HG03439 (cell line): Measurements from ENCODE around the gene PLEKHM3.
"Not testable (repeated sequence)": the region's sequence is repeated elsewhere in the genome, so short reads cannot be mapped to it uniquely, and the experiment has no call there.

Source experiments
- ATAC-seq: cut with Tn5 transposase; IDR thresholded peaks from one replicate; pipeline ENCODE4 v1.9.1; 2021; ENCODE audit warnings: mild to moderate bottlenecking, moderate library complexity; ENCODE audit not compliant: unreplicated experiment

PLEKHM3 gene

DNA sequence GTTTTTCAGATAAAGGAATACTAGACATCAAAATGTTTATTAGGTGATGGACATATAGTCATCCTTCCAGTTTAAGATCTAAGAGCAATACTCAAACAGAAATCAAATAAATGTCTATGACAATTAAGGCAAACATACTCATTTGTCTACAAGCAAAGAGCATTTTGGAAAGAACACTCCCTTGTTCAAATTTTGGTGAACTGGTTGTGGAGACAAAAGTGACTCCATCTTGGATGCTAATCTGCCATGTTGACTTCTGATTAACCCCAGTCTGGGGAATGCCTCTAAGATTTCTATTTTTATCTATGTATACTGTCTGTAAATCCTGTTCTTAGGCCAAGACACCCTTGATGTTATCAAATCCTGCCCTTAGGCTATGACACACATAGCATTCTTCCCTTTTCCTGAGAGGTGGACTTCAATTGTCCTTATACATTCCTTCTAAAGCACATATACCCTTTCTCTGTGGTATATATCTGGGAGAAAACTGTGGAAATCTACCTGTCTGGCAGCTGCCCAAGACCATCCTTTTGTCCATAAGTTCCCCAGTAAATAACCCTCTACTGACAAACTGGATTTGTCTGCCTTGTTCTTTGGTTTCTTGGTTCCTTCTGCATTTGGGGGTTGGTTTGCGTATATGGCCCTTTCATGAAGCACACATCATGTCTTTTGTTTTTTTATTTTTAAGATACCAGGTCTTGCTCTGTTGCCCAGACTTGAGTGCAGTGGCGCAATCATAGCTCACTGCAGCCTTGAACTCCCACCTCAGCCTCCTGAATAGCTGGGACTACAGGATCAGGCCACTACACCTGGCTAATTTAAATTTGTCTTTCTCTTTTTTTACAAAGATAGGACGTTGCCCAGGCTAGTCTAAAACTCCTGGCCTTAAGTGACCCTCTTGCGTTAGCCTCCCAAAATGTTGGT lies 12.5 kb upstream of the PLEKHM3 start:
- ATAC-seq = no peak

DNA sequence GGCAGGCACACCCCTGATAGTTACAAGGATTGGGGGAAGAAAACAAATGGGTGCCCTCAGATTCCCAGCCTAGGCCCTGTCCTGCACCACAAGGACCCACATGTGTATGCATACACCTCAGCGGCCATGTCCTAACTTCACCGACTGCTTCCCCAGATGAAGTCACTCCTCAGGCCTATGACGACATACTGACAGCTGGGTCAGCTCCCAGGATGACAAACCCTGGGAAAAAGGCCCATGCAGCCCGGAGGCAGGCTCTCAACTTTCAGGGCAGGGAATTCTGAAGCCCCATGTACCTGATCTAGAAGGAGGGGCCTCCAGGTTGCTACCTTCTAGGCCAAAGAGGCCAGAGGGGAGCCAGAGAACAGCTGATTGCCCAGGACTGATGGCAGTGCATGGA lies 11.0 kb upstream of the PLEKHM3 start:
- ATAC-seq = no peak

DNA sequence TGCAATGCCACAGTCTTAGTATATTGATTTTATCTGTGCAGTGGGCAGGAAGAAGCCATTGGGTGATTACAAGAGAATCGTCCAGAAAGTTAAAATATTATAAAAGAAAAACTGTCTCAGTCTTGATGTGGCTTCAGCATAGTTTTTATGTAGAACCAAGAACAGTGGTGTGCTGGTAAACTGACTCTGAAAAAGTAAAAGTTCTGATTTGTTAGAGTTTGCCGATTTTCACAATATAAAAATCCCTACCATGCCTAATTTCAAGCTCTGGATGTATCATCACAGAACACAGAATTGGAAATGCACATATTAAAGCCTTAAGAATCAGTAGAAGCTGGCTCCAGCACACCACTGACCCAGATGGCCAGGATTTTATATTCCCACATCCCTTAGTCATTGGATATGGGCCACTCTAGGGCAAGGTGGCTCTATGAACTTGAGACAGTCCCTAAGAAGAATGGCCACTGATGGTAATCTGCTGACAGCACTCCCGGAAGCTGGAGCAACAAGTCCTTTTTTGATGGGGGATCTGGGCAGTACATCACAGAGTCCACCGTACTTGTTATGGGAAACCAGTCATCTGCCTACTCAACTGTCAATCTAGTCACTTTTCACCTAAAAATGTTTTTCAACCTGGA lies 9.3 kb upstream of the PLEKHM3 start:
- peak; percentile 6 for ATAC-seq

DNA sequence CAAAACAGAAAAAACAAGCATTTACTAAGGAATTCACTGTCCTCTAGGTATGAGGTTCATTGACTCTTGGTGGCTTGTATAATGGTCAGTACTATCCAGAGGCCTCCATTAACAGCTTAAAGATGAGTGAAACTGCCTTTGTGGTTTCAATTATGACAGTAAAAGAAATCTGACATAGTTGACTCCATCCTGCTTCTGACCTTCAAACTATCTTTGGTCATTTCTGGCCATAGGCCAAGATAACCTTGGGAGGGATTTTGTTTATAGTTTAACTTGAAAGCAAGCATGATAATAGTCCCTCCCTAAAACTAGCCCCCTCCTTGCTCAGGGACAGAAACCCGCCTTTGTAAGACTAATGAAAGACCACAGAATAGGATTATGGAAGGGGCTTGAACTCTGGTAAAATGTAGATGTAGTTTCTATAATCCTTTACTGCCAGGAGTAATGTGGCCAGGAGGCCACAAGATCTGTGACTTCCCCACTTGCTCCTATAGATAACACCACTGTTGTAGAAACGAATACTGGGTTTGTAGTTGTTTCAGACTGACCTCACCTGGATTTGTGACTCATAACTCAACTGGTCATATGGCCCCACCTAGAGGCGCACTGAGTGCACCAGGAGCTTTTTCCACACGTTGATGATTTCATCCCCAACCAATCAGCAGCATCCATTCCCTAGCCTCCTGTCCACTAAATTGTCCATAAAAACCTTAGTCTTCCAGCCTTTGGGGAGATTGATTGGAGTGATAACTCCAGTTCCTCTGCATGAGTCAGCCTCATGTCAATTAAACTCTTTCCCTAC lies 8.6 kb upstream of the PLEKHM3 start:
- peak; percentile 95 for ATAC-seq

DNA sequence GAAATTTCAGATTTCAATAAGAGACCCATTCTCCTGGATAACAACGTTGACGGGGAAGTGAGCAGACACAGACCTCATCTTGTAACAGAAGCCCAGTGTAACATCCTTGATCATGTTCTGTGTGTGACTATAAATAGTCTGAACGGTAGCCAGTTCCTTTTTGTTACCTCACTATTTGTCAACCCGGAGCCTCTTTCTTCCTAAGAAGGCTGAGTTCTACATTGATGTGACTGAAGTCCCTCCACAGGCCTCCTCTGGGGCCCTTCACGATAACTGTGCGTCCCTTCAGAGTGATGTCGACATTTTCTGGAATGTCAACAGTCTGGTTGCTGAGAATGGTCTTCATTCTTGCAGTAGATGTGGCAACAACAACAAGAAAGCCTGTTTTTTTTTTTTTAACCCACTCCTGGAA lies 6.3 kb upstream of the PLEKHM3 start:
- ATAC-seq = no peak

DNA sequence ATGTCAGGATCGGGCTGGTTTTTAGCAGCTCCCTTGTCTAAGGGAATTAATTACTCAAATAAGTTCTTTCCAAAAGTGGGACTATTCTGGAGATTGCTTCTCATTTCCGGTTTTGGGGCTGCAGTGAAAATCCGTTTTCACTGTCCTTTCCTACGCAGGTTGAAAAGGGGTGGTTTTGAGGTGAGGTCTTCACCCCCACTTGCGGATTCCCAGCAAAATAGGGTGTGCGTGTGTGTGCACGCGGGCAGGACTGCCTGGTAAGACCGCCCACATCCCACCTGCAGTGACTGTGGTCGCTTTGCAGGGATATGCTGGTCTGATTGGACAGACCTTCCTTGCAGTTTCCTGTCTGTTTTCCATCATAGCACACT lies 472 bp upstream of the PLEKHM3 start:
- ATAC-seq = no peak

DNA sequence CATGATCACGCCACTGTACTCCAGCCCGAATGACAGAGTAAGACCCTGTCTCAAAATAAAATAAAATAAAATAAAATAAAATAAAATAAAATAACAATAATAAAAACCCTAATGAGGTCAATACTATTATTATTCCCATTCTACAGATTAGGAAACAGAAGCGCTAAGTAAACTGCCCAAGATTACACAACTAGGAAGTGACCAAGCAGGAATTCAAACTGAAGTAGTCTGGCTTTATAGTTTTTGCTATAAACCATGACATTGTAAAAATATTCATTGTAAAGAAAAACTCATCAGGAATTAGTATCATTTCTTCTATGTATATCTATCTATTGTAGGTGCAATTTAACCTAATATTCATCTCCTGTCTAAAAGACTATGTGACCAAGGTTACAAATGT lies 1.2 kb downstream of the PLEKHM3 start:
- ATAC-seq = no peak

DNA sequence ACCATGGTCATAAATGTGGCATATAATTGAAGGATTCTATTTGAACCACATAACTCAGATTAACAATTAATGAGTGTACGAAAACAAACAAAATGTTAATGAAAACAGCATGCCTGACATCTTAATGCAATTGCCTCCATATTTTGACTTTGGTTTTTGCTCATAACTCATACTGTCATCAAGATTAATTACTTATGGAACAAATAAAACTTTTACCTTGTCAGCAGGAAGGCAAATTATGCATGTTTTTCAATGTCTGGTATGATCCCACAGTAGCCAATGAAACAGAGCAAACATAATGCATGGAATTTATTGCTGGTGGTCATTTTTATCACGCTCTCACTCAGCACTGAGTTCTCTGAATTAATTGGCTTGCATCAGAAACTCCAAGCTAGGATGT lies 5.1 kb downstream of the PLEKHM3 start:
- ATAC-seq = no peak

DNA sequence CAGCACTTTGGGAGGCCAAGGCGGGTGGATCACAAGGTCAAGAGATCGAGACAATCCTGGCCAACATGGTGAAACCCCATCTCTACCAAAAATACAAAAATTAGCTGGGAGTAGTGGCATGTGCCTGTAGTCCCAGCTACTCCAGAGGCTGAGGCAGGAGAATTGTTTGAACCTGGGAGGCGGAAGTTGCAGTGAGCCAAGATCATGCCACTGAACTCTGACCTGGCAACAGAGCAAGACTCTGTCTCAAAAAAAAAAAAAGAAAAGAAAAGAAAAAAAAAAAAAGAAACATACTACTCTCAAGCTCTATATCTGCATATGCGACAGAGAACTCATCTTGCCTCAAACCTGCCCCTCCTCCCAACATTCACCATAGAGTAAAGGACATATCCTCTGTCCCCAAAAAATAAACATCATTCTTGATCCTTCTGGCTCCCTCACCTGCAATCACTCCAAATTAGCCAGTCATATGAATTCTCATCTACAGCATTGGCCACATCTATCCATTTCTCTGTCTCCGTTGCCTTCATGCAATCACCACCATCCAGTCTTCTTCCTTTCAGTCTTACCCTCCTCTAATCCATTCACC lies 7.1 kb downstream of the PLEKHM3 start:
- not testable (repeated sequence) for ATAC-seq

DNA sequence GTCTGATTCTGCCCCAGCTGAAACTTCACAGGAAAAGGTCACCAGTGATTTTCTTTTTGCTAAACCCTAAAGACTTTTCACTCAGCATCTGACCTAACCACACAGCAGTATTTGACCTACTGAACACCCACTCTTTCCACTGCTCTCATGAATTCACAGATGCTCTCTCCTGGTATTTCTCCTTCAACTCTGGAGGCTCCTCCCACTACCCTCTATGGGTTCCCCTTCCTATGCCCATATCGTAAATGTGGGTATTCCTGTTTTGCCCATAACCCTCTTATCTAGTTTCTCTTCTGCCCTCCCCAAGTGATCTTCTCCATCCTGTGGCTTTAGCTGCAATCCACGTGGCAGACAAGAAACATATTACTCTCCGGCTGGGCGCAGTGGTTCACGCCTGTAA lies 7.6 kb downstream of the PLEKHM3 start:
- no peak for ATAC-seq

DNA sequence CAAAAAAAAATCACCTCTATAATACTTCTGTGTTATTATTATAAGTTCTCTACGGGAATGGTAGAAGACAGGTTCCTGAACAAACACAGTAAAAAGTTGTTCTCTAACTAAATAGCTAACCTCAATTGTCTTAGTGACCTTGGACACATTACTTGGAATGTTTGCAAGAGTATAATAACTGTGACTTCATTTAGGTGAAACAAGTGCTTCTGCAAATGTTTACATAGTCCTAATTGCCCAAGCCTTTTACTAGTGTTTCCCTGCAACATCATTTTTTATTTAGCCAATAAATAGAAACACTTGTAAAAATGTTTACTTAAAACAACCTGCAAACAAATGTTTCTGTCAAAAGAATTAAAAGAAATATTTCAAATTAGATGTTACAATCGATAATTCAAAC lies 9.9 kb downstream of the PLEKHM3 start:
- ATAC-seq = no peak

DNA sequence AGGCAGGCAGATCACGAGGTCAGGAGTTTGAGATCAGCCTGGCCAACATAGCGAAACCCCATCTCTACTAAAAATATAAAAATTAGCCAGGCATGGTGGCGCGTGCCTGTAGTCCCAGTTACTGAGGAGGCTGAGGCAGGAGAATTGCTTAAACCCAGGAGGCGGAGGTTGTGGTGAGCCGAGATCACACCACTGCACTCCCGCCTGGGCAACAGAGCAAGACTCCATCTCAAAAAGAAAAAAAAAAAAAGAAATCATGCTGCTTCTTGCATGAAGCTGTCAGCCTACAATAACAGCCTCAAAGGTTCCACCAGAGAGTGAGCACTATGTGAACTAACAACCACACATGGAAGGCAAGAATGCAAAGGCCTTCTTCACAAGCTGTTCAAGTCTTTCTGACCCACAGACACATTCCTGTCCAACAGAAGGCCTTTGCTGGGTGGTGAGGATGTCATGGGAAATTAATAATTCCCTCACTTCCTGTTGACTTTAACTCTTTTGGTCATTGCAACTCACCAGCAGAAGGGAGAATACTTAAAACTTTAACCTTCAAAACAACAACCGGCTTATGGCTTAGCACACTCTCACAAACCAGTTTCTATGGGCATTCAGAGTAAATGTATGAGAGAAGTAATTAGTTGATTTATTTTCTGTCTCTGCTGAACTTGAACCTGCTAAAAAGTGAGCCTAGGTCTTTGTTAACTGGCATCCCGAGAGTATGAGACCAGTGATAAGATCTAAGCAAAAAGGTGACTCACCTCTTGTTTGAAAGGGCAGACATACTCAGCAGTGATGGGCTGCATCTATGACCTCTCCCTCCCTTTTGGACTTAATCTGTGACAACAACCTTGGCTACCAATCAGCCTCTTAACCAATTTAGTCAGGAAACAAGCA lies 11.8 kb downstream of the PLEKHM3 start:
- ATAC-seq = no peak

DNA sequence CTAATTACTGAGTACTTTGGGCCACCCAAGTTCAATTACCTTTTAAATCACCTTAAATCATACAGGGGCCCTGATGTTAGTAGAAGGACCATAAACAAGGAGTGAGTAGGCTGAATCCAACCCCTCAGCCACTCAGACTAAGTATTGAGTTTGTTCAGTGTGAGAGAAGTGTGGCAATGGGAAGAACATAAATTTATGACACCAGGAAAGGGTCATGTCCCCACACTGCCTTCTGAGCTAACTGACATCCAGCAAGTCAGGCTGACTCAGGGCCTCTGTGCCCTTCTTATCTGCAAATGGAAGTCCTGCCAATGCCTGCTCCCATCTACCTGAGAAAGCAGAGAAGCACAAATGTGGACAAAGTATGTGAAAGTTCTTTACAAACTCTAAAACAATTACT lies 12.9 kb downstream of the PLEKHM3 start:
- ATAC-seq = no peak

DNA sequence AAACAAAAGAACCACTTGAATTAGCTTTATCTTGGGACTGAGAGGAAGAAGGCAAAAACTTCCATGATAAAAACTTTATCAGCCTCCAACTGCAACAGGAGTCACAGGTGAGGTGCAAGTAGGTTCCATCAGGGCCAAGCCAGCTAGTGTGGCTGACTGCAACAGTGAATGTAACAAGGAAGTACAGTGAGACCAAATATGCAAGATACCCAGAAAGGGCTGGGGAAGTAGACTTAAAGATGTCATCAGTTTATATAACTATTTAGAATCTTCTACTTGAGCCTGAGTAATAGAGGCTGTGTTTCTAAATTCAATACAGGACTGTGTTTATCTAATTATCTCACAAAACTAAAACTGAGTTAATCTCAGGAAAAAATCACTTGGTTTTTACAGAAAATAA lies 14.8 kb downstream of the PLEKHM3 start:
- no peak for ATAC-seq

DNA sequence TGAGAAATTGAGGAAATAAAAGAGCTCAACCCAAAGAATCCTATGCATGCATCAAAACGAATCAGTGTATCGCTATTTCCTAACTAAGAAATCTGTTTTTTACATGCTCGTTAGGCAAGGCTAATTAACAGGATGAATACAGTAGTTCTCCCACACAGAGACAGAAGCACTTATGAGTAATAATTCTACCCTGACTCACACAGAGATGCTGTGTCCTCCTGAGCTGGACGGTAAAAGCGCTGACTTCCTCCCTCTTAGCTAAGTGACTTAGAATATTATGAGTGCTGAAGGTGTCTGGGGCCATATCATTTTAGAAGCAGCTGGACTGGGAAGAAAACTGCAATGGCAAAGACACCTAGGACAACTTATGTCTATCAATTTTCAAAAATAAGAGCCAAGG lies 18.5 kb downstream of the PLEKHM3 start:
- no peak for ATAC-seq

DNA sequence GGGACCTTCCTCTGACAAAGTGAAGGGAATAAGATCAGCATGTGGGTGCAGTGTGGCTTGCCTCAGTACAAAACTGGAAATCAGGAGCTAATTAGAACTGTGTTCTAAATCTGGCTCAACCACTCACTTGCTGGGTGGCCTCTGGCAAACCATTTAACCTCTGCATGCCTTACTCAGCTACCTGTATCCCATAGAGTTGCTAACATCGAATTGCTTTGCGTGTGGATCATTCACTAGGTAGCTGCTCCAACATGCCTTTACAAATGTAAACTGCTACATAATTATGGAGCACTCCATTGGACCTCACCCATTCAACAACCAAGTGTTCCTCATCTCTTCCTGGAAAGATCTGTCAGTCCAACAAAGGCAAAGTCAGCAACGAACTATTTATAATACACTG lies 19.0 kb downstream of the PLEKHM3 start:
- ATAC-seq = no peak

DNA sequence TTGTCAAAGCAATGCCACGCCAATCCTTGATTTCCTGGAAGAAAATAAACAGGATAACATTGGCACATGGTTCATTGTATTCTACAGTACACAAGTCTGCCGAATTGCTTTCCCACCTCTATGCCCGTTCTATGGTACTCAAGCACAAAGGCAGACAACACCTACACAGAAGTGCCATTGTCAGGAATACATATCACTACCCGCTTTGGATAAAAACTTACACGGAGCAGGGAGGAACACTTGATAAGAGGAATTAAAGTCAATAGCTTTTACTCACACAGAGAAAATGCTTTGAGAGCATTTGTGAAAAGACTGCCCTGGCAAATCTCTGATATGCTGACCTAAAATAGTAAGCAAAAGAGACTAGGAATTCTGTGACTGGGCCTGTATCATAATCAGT lies 23.4 kb downstream of the PLEKHM3 start:
- ATAC-seq = no peak

DNA sequence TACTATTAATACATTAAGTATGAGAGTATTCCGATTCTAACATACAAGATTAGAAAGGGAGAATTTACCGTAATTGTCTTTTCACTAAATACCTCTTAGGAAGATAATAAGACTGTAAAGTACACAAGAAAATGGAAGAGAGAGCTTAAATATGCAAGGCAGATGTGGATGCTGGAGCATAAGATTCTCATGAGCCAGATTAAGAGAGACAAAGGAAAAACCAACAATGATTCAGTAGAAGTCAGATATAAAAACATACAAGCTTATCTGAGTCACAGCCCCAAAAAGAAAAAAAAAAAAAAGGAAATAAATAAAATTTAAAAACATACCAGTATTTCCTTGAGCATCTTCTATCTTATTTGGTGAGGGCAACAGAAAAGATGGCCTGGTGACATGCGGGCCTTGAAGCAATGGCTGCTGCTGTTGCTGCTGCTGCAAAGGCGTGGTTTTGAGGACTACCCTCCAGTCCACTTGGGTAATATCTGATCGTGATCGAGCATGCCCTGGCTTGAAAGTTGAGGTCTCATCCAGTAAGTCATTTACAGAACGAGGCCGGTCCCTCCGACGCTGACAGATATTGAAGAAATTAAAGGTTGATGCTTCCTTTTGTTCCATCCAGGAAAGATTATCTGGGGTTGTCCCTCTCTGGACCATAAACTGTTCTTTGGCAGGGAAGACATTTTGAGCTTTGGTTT lies 24.5 kb downstream of the PLEKHM3 start:
- ATAC-seq = no peak

DNA sequence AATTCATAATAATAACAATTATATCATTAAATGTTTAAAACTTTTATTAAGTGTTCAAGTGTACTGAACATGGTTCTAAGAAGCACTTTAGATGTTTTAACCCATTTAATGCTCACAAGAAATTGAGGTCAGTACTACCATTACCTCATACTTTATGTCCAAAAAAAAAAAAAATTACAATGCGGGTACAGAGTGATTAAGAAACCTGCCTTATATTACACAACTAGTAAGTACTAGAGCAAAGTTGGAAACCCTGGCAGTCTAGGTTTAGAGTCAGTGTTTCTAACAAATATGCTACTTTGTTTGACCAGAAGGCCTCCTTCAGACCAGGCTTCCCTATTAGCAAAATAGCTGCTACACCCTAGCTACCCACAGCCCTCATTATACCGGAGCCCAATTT lies 28.5 kb downstream of the PLEKHM3 start:
- ATAC-seq = no peak

DNA sequence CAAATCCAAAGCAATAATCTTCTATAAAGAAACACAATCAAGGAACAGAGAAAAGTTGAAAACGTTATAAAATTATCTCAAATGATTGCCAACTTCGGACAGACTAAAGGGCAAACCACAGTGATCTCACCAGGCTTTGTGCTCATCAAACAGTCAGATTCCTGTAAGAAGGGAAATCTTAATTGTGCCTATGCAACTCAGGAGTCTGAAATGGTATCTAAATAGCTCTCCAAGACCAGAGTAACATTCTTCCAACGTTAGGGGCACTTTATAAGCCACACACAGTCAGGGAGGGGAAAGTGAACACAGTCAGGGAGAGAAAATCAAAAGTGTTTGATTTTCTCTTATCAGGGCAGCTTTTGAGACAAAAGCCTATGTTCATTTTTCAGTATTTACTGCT lies 29.4 kb downstream of the PLEKHM3 start:
- ATAC-seq = no peak
